Smooth muscle cell (in vitro differentiated cells): ENCODE measurements around the gene PDXDC1. TPM values are rescaled to one million over a fixed set of nuclear protein-coding genes. Genes with fewer than 3 reads are reported as not detected.
"Not testable (repeated sequence)": the region's sequence is repeated elsewhere in the genome, so short reads cannot be mapped to it uniquely, and the experiment has no call there.

Experiments used
- DNase-seq: peaks from one replicate; lab custom pipeline; 2025; ENCODE audit not compliant: unreplicated experiment; lab: John Stamatoyannopoulos, UW
- H2AFZ ChIP-seq: fragments of 200-600 bp; sonication (generic); 2 replicates; pipeline ENCODE4 v1.6.0; 2016; ENCODE audit warnings: antibody characterized with exemption, low read depth, mild to moderate bottlenecking
- H3F3A ChIP-seq: fragments of 200-600 bp; sonication (generic); 2 replicates; pipeline ENCODE4 v1.6.0; 2017; ENCODE audit warnings: antibody characterized with exemption, low read depth
- H3K27ac ChIP-seq: fragments of 200-600 bp; sonication (generic); 2 replicates; pipeline ENCODE4 v1.5.1; 2016; ENCODE audit warnings: low read depth, mild to moderate bottlenecking
- H3K27me3 ChIP-seq: fragments of 200-600 bp; sonication (generic); 2 replicates; pipeline ENCODE4 v1.6.1; 2016; ENCODE audit warnings: low read depth, mild to moderate bottlenecking
- H3K36me3 ChIP-seq: fragments of 200-600 bp; sonication (generic); 2 replicates; pipeline ENCODE4 v1.5.1; 2016; ENCODE audit warnings: low read depth
- H3K4me1 ChIP-seq: fragments of 200-600 bp; sonication (generic); 2 replicates; pipeline ENCODE4 v1.5.1; 2016; ENCODE audit warnings: low read depth
- H3K4me2 ChIP-seq: fragments of 200-600 bp; sonication (generic); 2 replicates; pipeline ENCODE4 v1.6.0; 2016; ENCODE audit warnings: mild to moderate bottlenecking
- H3K4me3 ChIP-seq: fragments of 200-600 bp; sonication (generic); 2 replicates; pipeline ENCODE4 v1.5.1; 2016; ENCODE audit warnings: mild to moderate bottlenecking
- H3K79me2 ChIP-seq: fragments of 200-600 bp; sonication (generic); 2 replicates; pipeline ENCODE4 v1.6.0; 2016; ENCODE audit warnings: low read depth, mild to moderate bottlenecking
- H3K9ac ChIP-seq: fragments of 200-600 bp; sonication (generic); 2 replicates; pipeline ENCODE4 v1.6.0; 2016; ENCODE audit warnings: low read depth
- H3K9me3 ChIP-seq: fragments of 200-600 bp; sonication (generic); replicated peaks from 2 replicates; pipeline ENCODE4 v1.5.1; 2016; ENCODE audit warnings: low read depth
- H4K20me1 ChIP-seq: fragments of 200-600 bp; sonication (generic); 2 replicates; pipeline ENCODE4 v1.6.0; 2016; ENCODE audit warnings: low read depth
- CTCF ChIP-seq: fragments of 200-600 bp; sonication (generic); IDR thresholded peaks from 2 replicates; pipeline ENCODE4 v1.5.1; 2017; ENCODE audit warnings: borderline replicate concordance, mild to moderate bottlenecking, antibody characterized with exemption; ENCODE audit not compliant: insufficient read depth, poor library complexity, severe bottlenecking
- WGBS: methylation state at CpG from one replicate; pipeline ENCODE4 v1.1.7; 2016; ENCODE audit warnings: low lambda C conversion rate; 5-methylcytosine and 5-hydroxymethylcytosine counted together
- polyA plus RNA-seq: library from polyadenylated mRNA; unstranded; fragments of >200 nt; fragmentation: Nextera tagmentation; extraction: Ambion mirVana; gene quantifications from 2 replicates; pipeline ENCODE4 v1.2.1, GENCODE V29; 2016
- total RNA-seq: library from RNA; depleted of rRNA; stranded (reverse); fragments of >200 nt; gene quantifications from 2 replicates; pipeline ENCODE4 v1.2.3, GENCODE V29; 2014

PDXDC1 gene
- total and polyA plus RNA-seq, 2 experiments from 2014 or later = 102 to 113 TPM

GRCh38 chr16:15071916-15072769 lies 97.3 kb downstream of the PDXDC1 start:
- H3K36me3 ChIP-seq, H3K4me2 ChIP-seq, H3K79me2 ChIP-seq, H3K4me1 ChIP-seq, H3K27me3 ChIP-seq, H3F3A ChIP-seq, H4K20me1 ChIP-seq, H3K9ac ChIP-seq, H2AFZ ChIP-seq, H3K9me3 ChIP-seq, DNase-seq, H3K4me3 ChIP-seq, H3K27ac ChIP-seq: not testable (repeated sequence)
- TF ChIP-seq CTCF = peak; percentile 32
- 68% methylated on average over 16 of the region's 16 CpGs for WGBS

- Histone ChIP-seq H2AFZ (no peak overlapping the region), H3K4me1 (no peaks in the 10 kb centered on the region), H3K36me3 (no peaks in the 10 kb centered on the region), H3K27ac (no peak overlapping the region), H4K20me1 (no peaks in the 10 kb centered on the region), H3K79me2 (no peaks in the 10 kb centered on the region), H3K9me3 (no peaks in the 10 kb centered on the region), H3K27me3 (no peaks in the 10 kb centered on the region), H3K4me2 (no peak overlapping the region), H3K9ac (no peak overlapping the region), H3F3A (no peaks in the 10 kb centered on the region), H3K4me3 (no peak overlapping the region)
- no peak for DNase-seq
- no peak for TF ChIP-seq CTCF
- 97% methylated on average over 6 of the region's 6 CpGs for WGBS
Measured at GRCh38 chr16:15073101-15073500, 98.3 kb downstream of the PDXDC1 start.

- not testable (repeated sequence) for H3K79me2 ChIP-seq, H3K36me3 ChIP-seq, H3K27me3 ChIP-seq, H3K9me3 ChIP-seq, H3F3A ChIP-seq, H3K4me2 ChIP-seq, DNase-seq, H3K4me1 ChIP-seq, H4K20me1 ChIP-seq, H3K9ac ChIP-seq, H3K4me3 ChIP-seq, H3K27ac ChIP-seq, H2AFZ ChIP-seq
- 97% methylated on average over 2 of the region's 2 CpGs for WGBS
Measured at GRCh38 chr16:15076161-15076560, 101.3 kb downstream of the PDXDC1 start.

- H3K4me2 ChIP-seq, H3K4me3 ChIP-seq, H2AFZ ChIP-seq, H3F3A ChIP-seq, H4K20me1 ChIP-seq, H3K27ac ChIP-seq, H3K36me3 ChIP-seq, DNase-seq, H3K9me3 ChIP-seq, H3K4me1 ChIP-seq, H3K27me3 ChIP-seq, H3K9ac ChIP-seq, H3K79me2 ChIP-seq: not testable (repeated sequence)
- WGBS = 100% methylated on average over 1 of the region's 1 CpG
Measured at GRCh38 chr16:15080883-15081282, 106.1 kb downstream of the PDXDC1 start.

- not testable (repeated sequence) for H3K4me3 ChIP-seq, H2AFZ ChIP-seq, H3F3A ChIP-seq, H3K27me3 ChIP-seq, H3K9me3 ChIP-seq, DNase-seq, H3K79me2 ChIP-seq, H3K27ac ChIP-seq, H3K4me2 ChIP-seq, H3K4me1 ChIP-seq, H3K9ac ChIP-seq, H4K20me1 ChIP-seq
- peaks cover 15% of the 10 kb centered on the region for H3K36me3 ChIP-seq
- 99% methylated on average over 3 of the region's 3 CpGs for WGBS
Measured at GRCh38 chr16:15082788-15083187, 108.0 kb downstream of the PDXDC1 start.

- not testable (repeated sequence) for H3K9ac ChIP-seq, H3F3A ChIP-seq, H3K4me3 ChIP-seq, H3K36me3 ChIP-seq, H3K4me1 ChIP-seq, H3K27me3 ChIP-seq, H2AFZ ChIP-seq, H4K20me1 ChIP-seq, H3K4me2 ChIP-seq, DNase-seq, H3K27ac ChIP-seq, H3K9me3 ChIP-seq
- peaks cover 17% of the 10 kb centered on the region for H3K79me2 ChIP-seq
- 87% methylated on average over 1 of the region's 1 CpG for WGBS
Measured at GRCh38 chr16:15090663-15091269, 115.9 kb downstream of the PDXDC1 start.

GRCh38 chr16:15093571-15093954 lies 118.7 kb downstream of the PDXDC1 start:
- not testable (repeated sequence) for DNase-seq, H2AFZ ChIP-seq, H4K20me1 ChIP-seq

More at GRCh38 chr16:15093571-15093954, 118.7 kb downstream of the PDXDC1 start:
- Histone ChIP-seq H3K4me2 (peak overlapping the region; percentile 93), H3K27ac (peak overlapping the region; percentile 82), H3K9ac (peak overlapping the region; percentile 93), H3K4me3 (peak overlapping the region; percentile 60), H3K79me2 (peaks cover 17% of the 10 kb centered on the region)
- H3K36me3 ChIP-seq, H3K4me1 ChIP-seq, H3K9me3 ChIP-seq, H3F3A ChIP-seq, H3K27me3 ChIP-seq: not testable (repeated sequence)
- 15% methylated on average over 11 of the region's 14 CpGs for WGBS
